Kidney tubule cell (primary cell): ENCODE measurements around the gene TTLL6.

ENCODE experiments used
- DNase-seq: peaks from one replicate; pipeline ENCODE4 v3.0.0-alpha.2; 2018; ENCODE audit warnings: low spot score

TTLL6 gene

GRCh38 chr17:48738424-48738802 is 78.6 kb downstream of the TTLL6 start:
- no peak for DNase-seq

GRCh38 chr17:48737330-48738043 is 79.5 kb downstream of the TTLL6 start:
- DNase-seq: no peak

- peak; percentile 35 for DNase-seq
Measured at GRCh38 chr17:48735062-48735351, 82.0 kb downstream of the TTLL6 start.

GRCh38 chr17:48734333-48735061 is 82.5 kb downstream of the TTLL6 start:
- DNase-seq: no peak

GRCh38 chr17:48733632-48734328 is 83.2 kb downstream of the TTLL6 start:
- no peak for DNase-seq

- DNase-seq: no peak
Measured at GRCh38 chr17:48732688-48733629, 84.1 kb downstream of the TTLL6 start.

- DNase-seq: no peak
Measured at GRCh38 chr17:48731355-48731754, 85.7 kb downstream of the TTLL6 start.

- DNase-seq: no peak
Measured at GRCh38 chr17:48730240-48730550, 86.8 kb downstream of the TTLL6 start.

GRCh38 chr17:48729335-48730239 is 87.4 kb downstream of the TTLL6 start:
- DNase-seq: no peak

GRCh38 chr17:48728232-48729231 is 88.5 kb downstream of the TTLL6 start, which contains the start of gene HOXB13:
Gene HOXB13 (minus strand): TSS chr17:48728750. CDS start chr17:48728593, 157 bp downstream.
- DNase-seq: peak; percentile 32

GRCh38 chr17:48727415-48728175 is 89.4 kb downstream of the TTLL6 start:
- DNase-seq: no peak

GRCh38 chr17:48726916-48727286 is 90.1 kb downstream of the TTLL6 start:
- no peak for DNase-seq

- DNase-seq: no peak
Measured at GRCh38 chr17:48726114-48726915, 90.7 kb downstream of the TTLL6 start.

- peak; percentile 24 for DNase-seq
Measured at GRCh38 chr17:48725288-48726064, 91.6 kb downstream of the TTLL6 start.

- no peak for DNase-seq
Measured at GRCh38 chr17:48725004-48725287, 92.1 kb downstream of the TTLL6 start.

GRCh38 chr17:48724251-48725003 is 92.6 kb downstream of the TTLL6 start:
- DNase-seq: peak; percentile 76
